ENCODE results near the gene PCED1B. TPM values are rescaled to one million over a fixed set of nuclear protein-coding genes. Genes with fewer than 3 reads are reported as not detected.

PCED1B gene
- total RNA-seq, 1 experiment from 2014 or later = 3.3 TPM

DNA sequence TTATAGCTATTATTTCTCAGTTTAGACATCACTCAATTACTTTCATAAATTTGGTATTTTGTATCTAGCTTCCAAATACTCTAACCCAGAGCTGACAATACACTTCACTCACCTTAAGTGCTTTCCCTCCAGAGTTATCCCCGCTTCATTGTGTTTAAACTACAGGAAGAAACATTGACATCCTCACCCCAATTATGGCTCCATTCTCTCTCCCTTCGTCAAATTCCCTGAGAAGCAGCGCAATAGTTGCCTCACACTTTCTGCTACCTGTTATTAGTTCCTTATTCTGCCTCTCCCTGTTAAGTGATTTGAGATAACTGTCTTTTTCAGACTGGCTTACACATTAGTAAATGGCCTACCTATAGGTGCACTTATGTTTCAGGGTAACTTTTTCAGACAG is 69.7 kb downstream of the PCED1B start:
- Histone ChIP-seq H2BK12ac (ENCODE audit: insufficient read length, low read depth, low read length) (no peak overlapping the region), H3K56ac (ENCODE audit: insufficient read length, low read depth, low read length) (no peak overlapping the region), H3K4me2 (ENCODE audit: insufficient read depth, insufficient read length, low read length) (no peak overlapping the region), H2BK20ac (ENCODE audit: low read depth, low read length, poor library complexity, severe bottlenecking) (no peak overlapping the region), H4K5ac (ENCODE audit: insufficient read length, low read depth, low read length) (no peak overlapping the region), H2AK5ac (ENCODE audit: insufficient read length, low read length) (no peak overlapping the region), H2BK15ac (ENCODE audit: low read depth, low read length) (no peak overlapping the region), H4K20me1 (ENCODE audit: control insufficient read depth, insufficient read depth, insufficient read length) (no peaks in the 10 kb centered on the region), H3K79me2 (ENCODE audit: insufficient read depth, low read length) (no peaks in the 10 kb centered on the region), H2BK5ac (ENCODE audit: insufficient read length, low read length) (no peak overlapping the region), H3K27me3 (ENCODE audit: insufficient read depth, low read length) (no peaks in the 10 kb centered on the region), H3K14ac (ENCODE audit: insufficient read depth, low read length) (no peak overlapping the region), H3K18ac (ENCODE audit: insufficient read length, low read depth, low read length) (no peak overlapping the region), H2BK120ac (ENCODE audit: low read depth, low read length, poor library complexity, severe bottlenecking) (no peak overlapping the region), H3K23me2 (ENCODE audit: insufficient read length, low read depth, low read length, poor library complexity, severe bottlenecking) (no peaks in the 10 kb centered on the region), H3K4me1 (ENCODE audit: insufficient read depth, low read length) (no peaks in the 10 kb centered on the region), H3K9ac (ENCODE audit: extremely low read depth, insufficient read length, low read length) (no peak overlapping the region), H3K9me3 (ENCODE audit: control insufficient read depth, low read depth, low read length) (no peaks in the 10 kb centered on the region), H2AFZ (ENCODE audit: low read length) (no peak overlapping the region), H4K8ac (replicated peaks; ENCODE audit: insufficient read length, low read depth, low read length) (no peak overlapping the region), H3K79me1 (ENCODE audit: insufficient read depth, low read depth, low read length, poor library complexity, severe bottlenecking) (no peaks in the 10 kb centered on the region), H3K4ac (ENCODE audit: low read depth, low read length) (no peak overlapping the region), H3T11ph (ENCODE audit: low read length) (no peak overlapping the region), H4K91ac (ENCODE audit: insufficient read length, low read depth, low read length) (no peak overlapping the region), H3K27ac (ENCODE audit: insufficient read length, low read depth, low read length) (no peak overlapping the region), H3K23ac (ENCODE audit: insufficient read length, low read depth, low read length) (no peak overlapping the region)
- TF ChIP-seq, protein P1, sequence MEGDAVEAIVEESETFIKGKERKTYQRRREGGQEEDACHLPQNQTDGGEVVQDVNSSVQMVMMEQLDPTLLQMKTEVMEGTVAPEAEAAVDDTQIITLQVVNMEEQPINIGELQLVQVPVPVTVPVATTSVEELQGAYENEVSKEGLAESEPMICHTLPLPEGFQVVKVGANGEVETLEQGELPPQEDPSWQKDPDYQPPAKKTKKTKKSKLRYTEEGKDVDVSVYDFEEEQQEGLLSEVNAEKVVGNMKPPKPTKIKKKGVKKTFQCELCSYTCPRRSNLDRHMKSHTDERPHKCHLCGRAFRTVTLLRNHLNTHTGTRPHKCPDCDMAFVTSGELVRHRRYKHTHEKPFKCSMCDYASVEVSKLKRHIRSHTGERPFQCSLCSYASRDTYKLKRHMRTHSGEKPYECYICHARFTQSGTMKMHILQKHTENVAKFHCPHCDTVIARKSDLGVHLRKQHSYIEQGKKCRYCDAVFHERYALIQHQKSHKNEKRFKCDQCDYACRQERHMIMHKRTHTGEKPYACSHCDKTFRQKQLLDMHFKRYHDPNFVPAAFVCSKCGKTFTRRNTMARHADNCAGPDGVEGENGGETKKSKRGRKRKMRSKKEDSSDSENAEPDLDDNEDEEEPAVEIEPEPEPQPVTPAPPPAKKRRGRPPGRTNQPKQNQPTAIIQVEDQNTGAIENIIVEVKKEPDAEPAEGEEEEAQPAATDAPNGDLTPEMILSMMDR (conservative IDR thresholded peaks at IDR 0.05) = no peak
- Mint-ChIP-seq H3K27me3 (ENCODE audit: low read depth) (peaks cover 2% of the 10 kb centered on the region; the same call in 1 of the 2 replicates), H3K36me3 (ENCODE audit: insufficient read depth in 1 of 3, low read depth in 3 of 3) (peaks cover 4 to 5% (median 5%) of the 10 kb centered on the region in 3 experiments; a peak in 4 of 7 replicates), H3K9me3 (peaks cover 8 to 9% of the 10 kb centered on the region in 2 experiments; a peak in 4 of 5 replicates), H3K27ac (no peak overlapping the region), H3K4me1 (peaks cover 8 to 9% of the 10 kb centered on the region in 2 experiments), H3K4me3 (no peak overlapping the region)
- no CpG with 5 or more reads among the region's 3 CpGs for WGBS (ENCODE audit: extremely low coverage, insufficient read length, low lambda C conversion rate)
- no peak for DNase-seq
